H9 (cell line): ENCODE results near the gene DLK2. TPM values are rescaled to one million over a fixed set of nuclear protein-coding genes. Genes with fewer than 3 reads are reported as not detected.

Experiments
- DNase-seq: peaks from one replicate; pipeline ENCODE4 v3.0.0-alpha.2; 2017
- H2AFZ ChIP-seq: one replicate; pipeline ENCODE4 v1.6.1; 2013; ENCODE audit warnings: mild to moderate bottlenecking, low read length, control low read depth, moderate library complexity
- H2AK5ac ChIP-seq: 2 replicates; pipeline ENCODE4 v1.6.1; 2013; ENCODE audit warnings: low read length, control low read depth, mixed read lengths; ENCODE audit not compliant: insufficient read length
- H2BK120ac ChIP-seq: one replicate; pipeline ENCODE4 v1.6.1; 2013; ENCODE audit warnings: low read depth, mild to moderate bottlenecking, low read length, control low read depth, inconsistent platforms; ENCODE audit not compliant: poor library complexity, severe bottlenecking
- H2BK12ac ChIP-seq: 2 replicates; pipeline ENCODE4 v1.6.1; 2013; ENCODE audit warnings: low read length, control low read depth, mixed read lengths, low read depth; ENCODE audit not compliant: insufficient read length
- H2BK15ac ChIP-seq: 2 replicates; pipeline ENCODE4 v1.6.1; 2013; ENCODE audit warnings: low read depth, low read length, control low read depth
- H2BK20ac ChIP-seq: one replicate; pipeline ENCODE4 v1.6.1; 2013; ENCODE audit warnings: low read depth, mild to moderate bottlenecking, low read length, control low read depth, inconsistent platforms; ENCODE audit not compliant: poor library complexity, severe bottlenecking
- H2BK5ac ChIP-seq: 2 replicates; pipeline ENCODE4 v1.6.1; 2013; ENCODE audit warnings: low read length, control low read depth, mixed read lengths; ENCODE audit not compliant: insufficient read length
- H3K14ac ChIP-seq: 2 replicates; pipeline ENCODE4 v1.6.1; 2013; ENCODE audit warnings: low read length, control low read depth; ENCODE audit not compliant: insufficient read depth
- H3K18ac ChIP-seq: 2 replicates; pipeline ENCODE4 v1.6.1; 2013; ENCODE audit warnings: low read depth, mild to moderate bottlenecking, mixed read lengths, low read length, control low read depth; ENCODE audit not compliant: insufficient read length
- H3K23ac ChIP-seq: 2 replicates; pipeline ENCODE4 v1.6.1; 2013; ENCODE audit warnings: low read length, control low read depth, mixed read lengths, low read depth; ENCODE audit not compliant: insufficient read length
- H3K23me2 ChIP-seq: 2 replicates; pipeline ENCODE4 v1.6.1; 2013; ENCODE audit warnings: low read depth, mild to moderate bottlenecking, mixed read lengths, low read length, control low read depth; ENCODE audit not compliant: insufficient read length, poor library complexity, severe bottlenecking
- H3K27ac ChIP-seq: 2 replicates; pipeline ENCODE4 v1.5.1; 2013; ENCODE audit warnings: low read length, control low read depth, mixed read lengths, low read depth; ENCODE audit not compliant: insufficient read length
- H3K27me3 ChIP-seq: 2 replicates; pipeline ENCODE4 v1.6.1; 2013; ENCODE audit warnings: low read length, control low read depth, inconsistent platforms; ENCODE audit not compliant: insufficient read depth
- H3K4ac ChIP-seq: 2 replicates; pipeline ENCODE4 v1.6.1; 2013; ENCODE audit warnings: low read depth, mild to moderate bottlenecking, control low read depth, inconsistent platforms, low read length, moderate library complexity
- H3K4me1 ChIP-seq: 2 replicates; pipeline ENCODE4 v1.6.1; 2013; ENCODE audit warnings: low read length, control low read depth, inconsistent platforms; ENCODE audit not compliant: insufficient read depth
- H3K4me2 ChIP-seq: 2 replicates; pipeline ENCODE4 v1.6.1; 2013; ENCODE audit warnings: low read length, control low read depth, mixed read lengths; ENCODE audit not compliant: insufficient read length, insufficient read depth
- H3K56ac ChIP-seq: 2 replicates; pipeline ENCODE4 v1.6.1; 2013; ENCODE audit warnings: low read depth, mild to moderate bottlenecking, mixed read lengths, low read length, control low read depth; ENCODE audit not compliant: insufficient read length
- H3K79me1 ChIP-seq: 2 replicates; pipeline ENCODE4 v1.6.1; 2013; ENCODE audit warnings: low read depth, mild to moderate bottlenecking, moderate library complexity, low read length, control low read depth, inconsistent platforms; ENCODE audit not compliant: insufficient read depth, poor library complexity, severe bottlenecking
- H3K79me2 ChIP-seq: 2 replicates; pipeline ENCODE4 v1.6.1; 2013; ENCODE audit warnings: low read length, control low read depth, inconsistent platforms; ENCODE audit not compliant: insufficient read depth
- H3K9ac ChIP-seq: 2 replicates; pipeline ENCODE4 v1.6.1; 2013; ENCODE audit warnings: low read length, control low read depth, mixed read lengths; ENCODE audit not compliant: insufficient read length; ENCODE audit errors: extremely low read depth
- H3K9me3 ChIP-seq: one replicate; pipeline ENCODE4 v1.6.1; 2013; ENCODE audit warnings: low read depth, low read length, inconsistent platforms; ENCODE audit not compliant: control insufficient read depth
- H3T11ph ChIP-seq: one replicate; pipeline ENCODE4 v1.6.1; 2013; ENCODE audit warnings: mild to moderate bottlenecking, low read length, control low read depth, inconsistent platforms
- H4K20me1 ChIP-seq: one replicate; pipeline ENCODE4 v1.6.1; 2013; ENCODE audit not compliant: control insufficient read depth, insufficient read length, insufficient read depth
- H4K5ac ChIP-seq: 2 replicates; pipeline ENCODE4 v1.6.1; 2013; ENCODE audit warnings: low read depth, mild to moderate bottlenecking, mixed read lengths, low read length, control low read depth; ENCODE audit not compliant: insufficient read length
- H4K8ac ChIP-seq: replicated peaks from 2 replicates; pipeline ENCODE4 v1.6.1; 2013; ENCODE audit warnings: low read length, control low read depth, mixed read lengths, low read depth; ENCODE audit not compliant: insufficient read length
- H4K91ac ChIP-seq: 2 replicates; pipeline ENCODE4 v1.6.1; 2013; ENCODE audit warnings: low read depth, mild to moderate bottlenecking, moderate library complexity, mixed read lengths, low read length, control low read depth; ENCODE audit not compliant: insufficient read length
- H3K27ac Mint-ChIP-seq, 3 experiments: 2 replicates in 2 of 3; 3 replicates in 1 of 3; pipeline ENCODE4 v1.8.0; 2020 to 2021; ENCODE audit warnings: mixed read lengths in 3 of 3, mild to moderate bottlenecking in 1 of 3, moderate library complexity in 1 of 3
- H3K27me3 Mint-ChIP-seq: 2 replicates; pipeline ENCODE4 v1.8.0; 2021; ENCODE audit warnings: low read depth, mild to moderate bottlenecking, moderate library complexity, mixed read lengths
- H3K36me3 Mint-ChIP-seq, 3 experiments: 2 replicates in 2 of 3; 3 replicates in 1 of 3; pipeline ENCODE4 v1.8.0; 2020 to 2021; ENCODE audit warnings: low read depth in 3 of 3, mixed read lengths in 3 of 3; ENCODE audit not compliant: insufficient read depth in 1 of 3
- H3K4me1 Mint-ChIP-seq, 2 experiments: 2 replicates each; pipeline ENCODE4 v1.8.0; 2020; ENCODE audit warnings: mixed read lengths in 2 of 2
- H3K4me3 Mint-ChIP-seq, 2 experiments: 2 replicates in 1 of 2; 3 replicates in 1 of 2; pipeline ENCODE4 v1.8.0; 2020 to 2021; ENCODE audit warnings: mild to moderate bottlenecking in 2 of 2, mixed read lengths in 2 of 2, moderate library complexity in 1 of 2
- H3K9me3 Mint-ChIP-seq, 2 experiments: 2 replicates in 1 of 2; 3 replicates in 1 of 2; pipeline ENCODE4 v1.8.0; 2020; ENCODE audit warnings: mild to moderate bottlenecking in 2 of 2, mixed read lengths in 2 of 2, moderate library complexity in 1 of 2
- WGBS: extraction: QIAGEN DNeasy Blood & Tissue Kit; methylation state at CpG from one replicate; pipeline ENCODE4 v1.1.7; 2013; ENCODE audit warnings: missing lambda C conversion rate, low lambda C conversion rate, mixed read lengths; ENCODE audit not compliant: insufficient read length; ENCODE audit errors: extremely low coverage; 5-methylcytosine and 5-hydroxymethylcytosine counted together
- total RNA-seq: library from RNA; stranded (reverse); gene quantifications from 2 replicates; pipeline ENCODE4 v1.2.1, GENCODE V29; 2021
- TF ChIP-seq, protein P1 (sequence below): fragments of 200-600 bp; sonication (generic); conservative IDR thresholded peaks from 3 replicates; pipeline ENCODE4 v1.8.0; 2021; ENCODE audit warnings: antibody characterized with exemption, mild to moderate bottlenecking

DLK2 gene
- total RNA-seq, 1 experiment from 2014 or later: 0.96 TPM

DNA sequence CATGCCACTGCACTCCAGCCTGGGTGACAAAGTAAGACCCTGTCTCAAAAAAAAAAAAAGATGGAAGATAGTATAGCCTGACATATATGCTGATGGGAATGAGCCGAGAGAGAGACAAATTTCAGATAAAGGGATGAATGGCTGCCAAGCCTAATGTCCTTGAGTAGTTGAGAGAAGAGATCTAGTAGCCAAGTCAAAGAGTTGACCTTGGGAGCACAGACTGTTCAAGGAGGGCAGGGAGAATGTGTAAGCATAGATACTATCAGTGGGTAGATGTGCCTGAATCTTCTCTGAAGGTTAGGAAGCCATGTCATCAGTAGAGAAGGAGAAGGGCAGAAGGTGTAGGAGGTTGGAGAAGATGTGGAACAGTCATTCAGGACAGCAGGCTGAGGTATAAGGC lies 48.1 kb downstream of the DLK2 start:
- H2BK20ac ChIP-seq: no peak overlapping the region
- H2BK15ac ChIP-seq: no peak overlapping the region
- no peak overlapping the region for H3T11ph ChIP-seq
- no peak for DNase-seq
- no peak overlapping the region for H4K5ac ChIP-seq
- no peak overlapping the region for H3K4ac ChIP-seq
- H3K18ac ChIP-seq: no peak overlapping the region
- H3K23ac ChIP-seq: no peak overlapping the region
- no peak overlapping the region for H2AFZ ChIP-seq
- H2BK12ac ChIP-seq: no peak overlapping the region
- no peak overlapping the region for H2BK5ac ChIP-seq
- no peaks in the 10 kb centered on the region for H3K4me1 ChIP-seq
- H3K56ac ChIP-seq: no peak overlapping the region
- no peak overlapping the region for H3K27ac Mint-ChIP-seq
- H3K4me2 ChIP-seq: no peak overlapping the region
- no peaks in the 10 kb centered on the region for H4K20me1 ChIP-seq
- no peak overlapping the region for H2BK120ac ChIP-seq
- H3K79me2 ChIP-seq: no peaks in the 10 kb centered on the region
- no peaks in the 10 kb centered on the region for H3K27me3 ChIP-seq
- H3K23me2 ChIP-seq: no peaks in the 10 kb centered on the region
- TF ChIP-seq, protein P1, sequence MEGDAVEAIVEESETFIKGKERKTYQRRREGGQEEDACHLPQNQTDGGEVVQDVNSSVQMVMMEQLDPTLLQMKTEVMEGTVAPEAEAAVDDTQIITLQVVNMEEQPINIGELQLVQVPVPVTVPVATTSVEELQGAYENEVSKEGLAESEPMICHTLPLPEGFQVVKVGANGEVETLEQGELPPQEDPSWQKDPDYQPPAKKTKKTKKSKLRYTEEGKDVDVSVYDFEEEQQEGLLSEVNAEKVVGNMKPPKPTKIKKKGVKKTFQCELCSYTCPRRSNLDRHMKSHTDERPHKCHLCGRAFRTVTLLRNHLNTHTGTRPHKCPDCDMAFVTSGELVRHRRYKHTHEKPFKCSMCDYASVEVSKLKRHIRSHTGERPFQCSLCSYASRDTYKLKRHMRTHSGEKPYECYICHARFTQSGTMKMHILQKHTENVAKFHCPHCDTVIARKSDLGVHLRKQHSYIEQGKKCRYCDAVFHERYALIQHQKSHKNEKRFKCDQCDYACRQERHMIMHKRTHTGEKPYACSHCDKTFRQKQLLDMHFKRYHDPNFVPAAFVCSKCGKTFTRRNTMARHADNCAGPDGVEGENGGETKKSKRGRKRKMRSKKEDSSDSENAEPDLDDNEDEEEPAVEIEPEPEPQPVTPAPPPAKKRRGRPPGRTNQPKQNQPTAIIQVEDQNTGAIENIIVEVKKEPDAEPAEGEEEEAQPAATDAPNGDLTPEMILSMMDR: no peak
- H4K91ac ChIP-seq: no peak overlapping the region
- no peak overlapping the region for H3K4me3 Mint-ChIP-seq
- H3K79me1 ChIP-seq: no peaks in the 10 kb centered on the region
- H3K14ac ChIP-seq: no peak overlapping the region
- H3K9me3 ChIP-seq: no peaks in the 10 kb centered on the region
- WGBS: no CpG with 5 or more reads among the region's 1 CpG
- peaks cover 13% of the 10 kb centered on the region for H3K27me3 Mint-ChIP-seq
- no peaks in the 10 kb centered on the region for H3K36me3 Mint-ChIP-seq
- no peak overlapping the region for H2AK5ac ChIP-seq
- H4K8ac ChIP-seq: no peak overlapping the region
- H3K9ac ChIP-seq: no peak overlapping the region
- H3K27ac ChIP-seq: no peak overlapping the region
- H3K9me3 Mint-ChIP-seq: peaks cover 0 to 2% of the 10 kb centered on the region in 2 experiments; a peak in 1 of 5 replicates
- H3K4me1 Mint-ChIP-seq: no peaks in the 10 kb centered on the region
